NCI-H146 (cell line): ENCODE data around the gene LCORL.
"Not testable (repeated sequence)": the region's sequence is repeated elsewhere in the genome, so short reads cannot be mapped to it uniquely, and the experiment has no call there.

Source experiments
- DNase-seq: peaks from one replicate; lab custom pipeline; 2025; lab: John Stamatoyannopoulos, UW

Gene LCORL

DNA sequence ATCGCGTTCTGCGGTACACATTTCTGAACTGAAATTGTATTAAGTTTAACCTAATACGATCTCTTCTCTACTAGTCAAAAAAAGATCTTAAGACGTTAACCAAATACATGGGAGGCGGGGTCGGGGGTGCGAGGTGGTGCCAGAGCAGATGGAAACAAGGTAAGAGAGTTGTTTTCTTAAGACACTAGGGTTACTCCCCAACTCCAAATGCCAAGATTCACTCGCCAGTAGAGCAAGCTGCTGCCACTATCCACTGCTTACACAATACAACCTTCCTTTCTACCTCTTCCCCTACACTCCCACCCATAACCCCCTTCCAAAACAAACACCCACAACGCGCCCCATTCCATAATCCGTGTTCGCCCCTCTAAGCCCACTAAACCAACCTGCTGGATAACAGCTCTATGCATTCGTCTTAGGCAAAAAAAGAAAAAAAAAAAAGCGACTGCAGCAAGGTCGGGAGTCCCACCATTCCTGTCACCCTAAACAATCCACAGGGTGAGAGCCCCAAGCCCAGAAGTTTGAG, 1.3 kb downstream of the LCORL start:
- DNase-seq: peak; percentile 36

GRCh38 chr4:18014269-18014668, 7.3 kb downstream of the LCORL start:
- DNase-seq: no peak

- no peak for DNase-seq
Measured at GRCh38 chr4:18012807-18013462, 8.6 kb downstream of the LCORL start.

DNA sequence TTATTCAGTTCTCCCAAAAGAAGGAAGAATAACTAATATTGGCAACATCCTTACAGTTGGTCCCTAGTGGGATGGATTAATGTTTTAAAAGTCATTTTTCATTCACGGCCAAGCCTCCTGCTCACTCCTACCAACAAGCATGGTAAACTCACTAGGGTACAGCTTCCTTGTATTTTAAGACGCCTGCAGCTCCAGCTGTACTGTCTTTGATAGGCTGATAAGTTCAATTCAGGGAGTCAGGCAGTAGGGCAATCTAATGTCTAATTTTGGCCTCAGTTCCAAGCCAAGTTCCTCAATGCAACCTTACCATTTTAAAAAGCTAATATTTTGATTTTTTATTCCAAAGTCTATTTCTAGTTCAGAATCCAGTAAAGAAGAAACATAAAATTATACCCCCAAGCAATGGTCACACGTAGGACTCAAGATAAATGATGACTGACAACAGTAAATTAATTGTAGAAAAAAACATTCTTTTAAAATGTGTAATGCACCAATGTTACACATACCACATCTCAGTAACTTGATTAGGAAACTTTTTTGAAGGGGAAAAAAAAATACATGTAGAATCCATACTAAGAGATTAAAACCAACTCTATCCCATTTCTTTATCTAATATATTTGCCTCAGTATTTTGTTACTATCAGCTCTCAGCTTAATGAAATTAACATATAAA, 9.3 kb downstream of the LCORL start:
- DNase-seq: no peak

DNA sequence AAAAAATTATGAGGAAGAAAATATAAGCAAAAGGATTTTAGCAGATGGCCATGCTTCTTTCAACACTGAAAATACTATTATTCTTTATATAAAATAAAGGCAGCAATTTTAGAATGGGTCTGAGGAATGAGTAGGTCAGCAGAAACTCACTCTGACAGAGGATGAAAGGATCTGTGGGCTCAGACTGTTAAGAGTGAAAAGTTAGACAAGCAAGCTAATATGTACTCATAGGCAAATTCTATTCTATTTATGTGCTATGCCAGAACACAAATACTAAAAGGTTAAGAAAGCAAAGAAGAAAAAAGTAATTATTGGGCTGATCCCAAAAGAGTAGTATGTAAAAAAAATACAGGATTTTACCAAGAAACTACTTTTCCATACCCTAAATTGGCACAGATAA, 13.9 kb downstream of the LCORL start:
- no peak for DNase-seq

DNA sequence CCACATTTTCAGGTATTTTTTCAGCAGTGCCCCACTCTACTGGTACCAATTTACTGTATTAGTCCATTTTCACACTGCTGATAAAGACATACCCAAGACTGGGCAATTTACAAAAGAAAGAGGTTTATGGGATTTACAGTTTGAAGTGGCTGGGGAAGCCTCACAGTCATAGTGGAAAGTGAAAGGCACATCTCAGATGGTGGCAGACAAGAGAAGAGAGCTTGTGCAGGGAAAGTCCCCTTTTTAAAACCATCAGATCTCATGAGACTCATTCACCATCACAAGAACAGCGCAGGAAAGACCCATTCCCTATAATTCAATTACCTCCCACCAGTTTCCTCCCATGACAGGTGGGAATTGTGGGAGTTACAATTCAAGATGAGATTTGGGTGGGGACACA, 15.1 kb downstream of the LCORL start:
- DNase-seq: not testable (repeated sequence)

DNA sequence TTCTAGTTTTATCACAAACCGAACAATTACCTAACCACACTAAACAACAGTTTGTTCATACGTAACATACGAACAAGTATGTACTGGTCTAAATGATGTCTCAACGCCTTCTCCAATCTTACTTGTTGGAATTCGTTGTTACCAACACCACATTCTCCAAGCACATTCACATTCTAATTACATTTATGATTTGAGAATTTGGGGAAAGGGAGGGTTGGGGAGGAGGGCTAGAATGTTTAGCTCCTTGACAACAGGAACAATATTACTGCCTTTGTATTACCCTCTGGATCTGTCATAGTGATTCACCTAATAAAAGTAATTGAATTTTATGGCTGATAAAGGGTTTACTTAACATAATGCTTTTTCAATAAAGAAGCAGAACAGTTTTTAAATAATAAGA, 24.4 kb downstream of the LCORL start:
- DNase-seq: no peak

GRCh38 chr4:17995165-17995564, 26.4 kb downstream of the LCORL start:
- no peak for DNase-seq

DNA sequence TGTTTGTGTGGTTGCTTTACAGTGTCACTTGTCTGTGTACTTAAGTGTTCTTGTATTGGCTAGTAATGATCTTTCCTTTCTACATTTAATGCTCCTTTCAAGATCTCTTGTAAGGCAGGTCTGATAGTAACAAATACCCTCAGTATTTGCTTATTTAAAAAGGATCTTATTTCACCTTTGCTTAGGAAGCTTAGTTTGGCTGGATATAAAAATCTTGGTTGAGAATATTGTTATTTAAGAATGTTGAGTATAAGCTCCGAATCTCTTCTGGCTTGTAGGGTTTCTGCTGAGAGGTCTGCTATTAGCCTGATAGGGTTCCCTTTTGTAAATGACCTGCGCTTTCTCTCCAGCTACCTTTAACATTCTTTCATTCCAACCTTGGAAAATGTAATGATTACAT, 35.7 kb downstream of the LCORL start:
- DNase-seq: no peak

GRCh38 chr4:17981063-17981462, 40.5 kb downstream of the LCORL start:
- no peak for DNase-seq

GRCh38 chr4:17968721-17969120, 52.8 kb downstream of the LCORL start:
- no peak for DNase-seq

DNA sequence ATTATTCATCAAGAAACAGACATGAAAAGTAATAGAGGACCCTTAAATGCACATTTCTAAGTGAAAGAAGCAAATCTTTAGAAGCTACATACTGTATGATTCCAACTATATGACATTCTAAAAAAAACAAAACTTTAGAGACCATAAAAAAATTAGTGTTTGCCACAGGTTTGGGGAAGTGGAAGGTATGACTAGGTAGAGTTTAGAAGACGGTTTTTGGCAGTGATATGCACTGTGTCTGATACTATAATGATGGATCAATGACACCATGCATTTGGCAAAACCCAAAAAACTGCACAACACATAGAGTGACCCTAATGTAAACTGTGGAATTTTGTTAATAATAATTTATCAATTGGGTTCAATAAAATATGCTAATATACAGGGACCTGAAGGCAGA, 54.5 kb downstream of the LCORL start:
- no peak for DNase-seq

GRCh38 chr4:17966312-17966711, 55.2 kb downstream of the LCORL start:
- no peak for DNase-seq

GRCh38 chr4:17964576-17964975, 57.0 kb downstream of the LCORL start:
- no peak for DNase-seq

DNA sequence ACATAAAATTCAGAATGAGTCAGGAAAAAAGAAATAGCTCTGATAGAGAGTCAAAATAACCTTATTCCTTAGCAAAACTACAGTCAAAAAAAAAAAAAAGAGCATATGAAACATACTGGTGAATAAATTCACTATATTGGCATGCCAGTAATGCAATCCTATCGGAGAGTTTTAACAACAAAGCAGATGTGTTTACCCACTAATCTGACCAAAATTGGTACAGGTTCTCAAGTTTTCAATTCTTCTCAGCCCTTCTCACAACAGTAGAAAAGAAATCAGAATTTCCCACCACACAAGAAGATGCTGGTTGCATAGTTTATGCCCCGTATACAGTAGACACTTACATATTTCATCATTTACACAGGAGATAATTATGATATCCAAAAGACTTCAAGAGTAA, 59.4 kb downstream of the LCORL start:
- no peak for DNase-seq

DNA sequence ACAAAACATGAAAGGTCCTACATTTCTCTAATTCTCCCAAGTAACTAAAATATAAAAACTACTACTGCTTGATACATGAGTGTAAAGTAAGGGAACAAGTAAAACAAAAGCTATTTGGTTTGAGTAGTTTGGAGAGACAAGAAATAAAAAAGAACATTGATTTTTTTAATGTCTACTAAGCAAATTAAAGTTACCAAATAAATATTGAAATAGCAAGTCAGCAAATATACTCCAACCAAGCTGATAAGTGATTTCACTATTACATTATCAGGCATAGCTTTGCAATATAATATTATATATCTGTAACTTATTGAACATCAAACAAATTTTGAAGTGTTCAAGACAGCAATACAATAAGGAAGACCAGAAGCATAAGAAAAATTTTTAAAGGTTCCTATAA, 60.3 kb downstream of the LCORL start:
- no peak for DNase-seq

GRCh38 chr4:17958181-17958580, 63.4 kb downstream of the LCORL start:
- DNase-seq: no peak

DNA sequence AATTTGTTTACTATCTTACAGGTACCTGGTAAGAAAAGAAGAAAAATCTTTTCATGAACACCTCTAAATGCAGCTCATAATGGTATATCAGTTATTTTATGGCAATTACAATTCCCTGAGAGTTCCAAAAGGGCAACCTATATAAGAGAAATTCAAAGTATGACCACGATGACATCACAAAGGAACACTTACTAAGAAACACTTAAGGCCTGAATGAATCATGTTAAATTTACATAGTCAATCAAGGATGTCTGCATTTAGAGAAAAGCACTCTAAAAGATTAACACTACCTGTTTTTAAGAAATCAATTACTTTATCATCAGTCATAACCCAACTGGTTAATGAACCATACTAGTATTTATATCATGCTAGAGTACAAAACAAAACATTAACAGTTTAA, 63.9 kb downstream of the LCORL start:
- DNase-seq: no peak

- no peak for DNase-seq
Measured at GRCh38 chr4:17956245-17956644, 65.3 kb downstream of the LCORL start.

GRCh38 chr4:17945303-17945702, 76.3 kb downstream of the LCORL start:
- DNase-seq: no peak

GRCh38 chr4:17941731-17942130, 79.8 kb downstream of the LCORL start:
- DNase-seq: no peak

GRCh38 chr4:17939054-17939453, 82.5 kb downstream of the LCORL start:
- DNase-seq: no peak

DNA sequence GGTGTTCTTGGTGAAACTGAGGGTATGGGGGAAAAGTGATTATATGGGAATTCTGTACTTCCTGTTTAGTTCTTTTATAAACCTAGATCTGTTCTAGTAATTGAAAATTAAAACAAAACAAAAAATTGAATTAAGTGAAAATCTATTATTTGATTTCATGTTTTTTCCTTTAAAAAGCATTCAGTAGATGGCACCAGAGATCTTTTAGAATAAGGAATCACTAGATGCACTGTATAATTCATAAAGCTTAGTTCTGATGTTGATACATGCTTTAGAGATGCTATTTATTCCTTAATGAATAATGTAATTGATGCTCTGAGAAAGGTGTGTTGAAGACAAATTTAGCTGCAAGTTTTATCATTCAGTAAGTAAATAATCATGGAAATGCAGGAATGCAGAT, 87.3 kb downstream of the LCORL start:
- DNase-seq: no peak

DNA sequence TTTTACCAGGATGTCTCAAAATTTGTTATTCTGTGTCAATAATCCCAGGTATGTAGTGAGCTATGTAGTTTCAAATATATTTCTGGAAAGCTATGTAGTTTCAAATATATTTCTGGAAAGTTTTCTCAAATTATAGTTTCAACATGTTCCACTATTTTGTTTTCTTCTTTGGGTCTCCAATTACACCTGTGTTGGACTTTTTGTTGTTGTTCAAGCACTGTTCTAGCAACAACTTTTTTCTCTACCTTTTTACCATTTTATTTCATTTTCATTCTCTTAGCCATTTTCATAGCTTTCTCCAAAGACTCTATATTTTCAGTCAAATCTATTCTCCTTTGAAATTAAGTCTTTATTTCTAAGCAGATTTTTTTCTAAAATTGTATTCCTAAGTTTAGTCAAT, 88.4 kb downstream of the LCORL start:
- DNase-seq: no peak
